GM19324 (cell line): ENCODE results near the gene RGCC.
A peak's percentile ranks its signal among the peaks of the same experiment; 100 is the strongest.
"Not testable (repeated sequence)": the region's sequence is repeated elsewhere in the genome, so short reads cannot be mapped to it uniquely, and the experiment has no call there.

Source experiments
- ATAC-seq: cut with Tn5 transposase; IDR thresholded peaks from one replicate; pipeline ENCODE4 v1.9.1; 2021; ENCODE audit warnings: mild to moderate bottlenecking, moderate library complexity; ENCODE audit not compliant: unreplicated experiment, low FRiP score

RGCC gene

GRCh38 chr13:41487222-41487621 lies 29.9 kb downstream of the RGCC start:
- ATAC-seq: no peak

DNA sequence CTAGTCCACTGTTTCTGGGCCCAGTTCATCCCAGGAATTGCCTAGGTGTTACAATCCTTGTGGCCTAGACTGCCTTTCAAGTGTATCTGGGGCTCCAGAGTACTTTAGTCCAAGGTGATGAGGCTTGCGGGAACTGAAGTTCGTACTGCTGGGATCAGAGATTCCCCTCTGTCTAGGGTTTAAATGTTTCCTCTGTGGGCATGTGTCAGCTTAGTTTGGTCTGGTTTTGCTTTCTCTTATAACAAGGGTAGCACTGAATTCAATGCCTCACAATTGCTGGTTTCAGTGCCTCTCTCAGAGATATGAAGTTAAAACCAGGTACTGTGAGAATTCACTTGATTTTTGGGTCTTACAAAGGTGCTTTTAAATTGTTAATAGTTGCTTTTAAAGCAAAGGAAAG lies 30.8 kb downstream of the RGCC start:
- no peak for ATAC-seq

- no peak for ATAC-seq
Observed at GRCh38 chr13:41490371-41491015, 33.1 kb downstream of the RGCC start.

DNA sequence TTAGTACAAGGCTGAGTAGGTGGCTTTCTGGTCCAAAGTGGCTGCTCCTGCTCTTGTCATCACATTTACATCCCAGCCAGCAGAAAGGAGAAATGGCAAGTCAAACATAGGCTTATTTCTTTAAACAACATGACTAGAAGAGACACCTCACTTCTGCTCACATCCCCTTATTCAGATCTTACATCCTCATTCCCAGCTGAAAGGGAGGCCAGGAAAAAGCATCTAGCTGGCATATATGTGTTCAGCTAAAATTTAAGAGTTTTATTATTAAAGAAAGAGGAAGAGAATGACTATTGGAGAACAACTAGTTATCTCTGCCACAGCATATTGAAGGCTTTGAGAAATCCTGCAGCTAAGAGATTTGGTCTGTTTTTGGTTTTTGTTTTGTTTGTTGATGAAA lies 34.1 kb downstream of the RGCC start:
- no peak for ATAC-seq

- no peak for ATAC-seq
Observed at GRCh38 chr13:41492432-41493260, 35.3 kb downstream of the RGCC start.

DNA sequence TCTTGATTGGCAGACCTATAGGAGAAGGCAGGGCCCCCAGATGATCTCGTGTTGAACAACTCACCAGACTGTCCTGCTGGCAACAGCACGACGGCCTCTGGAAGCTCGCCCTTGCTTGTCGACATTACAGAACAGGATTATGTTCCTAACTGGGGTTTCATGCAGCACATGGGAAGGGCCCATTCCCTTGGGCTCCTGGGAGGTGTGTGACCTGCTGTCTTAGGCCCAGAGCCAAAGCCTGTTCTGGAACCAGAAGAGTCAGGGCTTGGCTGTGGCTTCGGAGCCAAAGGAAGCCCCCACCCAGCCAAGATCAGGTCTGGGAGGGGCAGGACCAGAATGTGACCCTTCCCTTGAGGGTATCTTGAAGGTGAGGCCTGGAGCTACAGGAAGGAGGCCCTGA lies 36.9 kb downstream of the RGCC start:
- no peak for ATAC-seq

DNA sequence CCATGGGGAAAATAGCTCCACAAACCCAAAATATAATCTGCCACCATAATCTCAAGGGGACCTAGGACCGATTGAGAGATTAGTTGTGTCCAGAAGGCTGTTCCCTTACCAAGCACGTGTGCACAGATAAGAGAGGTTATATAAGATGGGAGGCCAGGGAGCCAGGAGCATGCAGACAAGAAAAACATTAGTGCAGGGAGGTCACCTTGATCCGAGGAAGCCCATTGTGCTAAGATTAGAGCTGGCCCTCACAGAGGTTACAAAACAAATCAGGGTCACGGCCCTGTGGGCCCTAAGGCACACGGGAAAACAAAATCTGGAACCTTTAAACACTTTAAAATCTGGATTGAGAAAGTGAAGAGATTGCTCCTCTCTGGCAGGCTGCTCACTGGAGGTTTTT lies 37.7 kb downstream of the RGCC start:
- no peak for ATAC-seq

- ATAC-seq: no peak
Observed at GRCh38 chr13:41496420-41497234, 39.3 kb downstream of the RGCC start.

- no peak for ATAC-seq
Observed at GRCh38 chr13:41497436-41497835, 40.1 kb downstream of the RGCC start.

DNA sequence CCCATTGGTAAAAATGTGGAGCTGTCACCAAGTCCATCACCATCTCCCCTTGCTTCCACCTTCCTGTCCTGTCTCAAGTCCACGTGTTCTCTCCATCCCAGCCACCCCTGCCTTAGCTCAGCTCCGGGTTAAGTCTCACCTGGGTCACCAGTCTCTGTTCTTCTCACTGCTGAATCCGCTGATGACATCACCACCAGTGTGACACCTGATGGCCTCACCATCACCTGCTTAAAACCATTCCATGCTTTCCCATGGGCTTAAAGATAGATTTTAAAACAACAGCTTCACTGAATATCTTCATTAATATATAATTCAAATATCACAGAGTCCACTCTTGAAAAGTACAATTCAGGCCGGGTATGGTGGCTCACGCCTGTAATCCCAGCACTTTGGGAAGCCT lies 42.1 kb downstream of the RGCC start:
- ATAC-seq: no peak

- ATAC-seq: no peak
Observed at GRCh38 chr13:41500511-41500910, 43.2 kb downstream of the RGCC start.

GRCh38 chr13:41501281-41501680 lies 43.9 kb downstream of the RGCC start:
- no peak for ATAC-seq

DNA sequence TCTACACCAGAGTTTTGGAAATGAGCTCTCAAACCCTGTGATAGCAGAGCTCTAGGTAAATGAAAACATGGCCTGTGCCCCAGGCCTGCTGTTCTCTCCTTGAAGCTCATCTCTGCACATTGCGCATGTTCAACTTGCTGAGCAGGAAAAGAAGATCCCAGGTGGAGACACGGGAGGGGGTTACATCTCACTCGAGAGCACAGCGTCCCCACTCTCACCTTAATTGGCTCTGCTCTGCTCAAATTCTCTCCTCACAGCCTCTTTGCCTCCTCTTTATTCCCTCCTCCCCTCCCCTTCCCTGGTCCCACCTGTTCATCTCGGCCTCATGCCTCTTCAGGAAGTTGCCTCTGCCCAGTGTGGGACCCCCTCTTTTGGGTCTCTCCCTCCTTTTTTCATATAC lies 44.7 kb downstream of the RGCC start:
- ATAC-seq: peak; percentile 5

DNA sequence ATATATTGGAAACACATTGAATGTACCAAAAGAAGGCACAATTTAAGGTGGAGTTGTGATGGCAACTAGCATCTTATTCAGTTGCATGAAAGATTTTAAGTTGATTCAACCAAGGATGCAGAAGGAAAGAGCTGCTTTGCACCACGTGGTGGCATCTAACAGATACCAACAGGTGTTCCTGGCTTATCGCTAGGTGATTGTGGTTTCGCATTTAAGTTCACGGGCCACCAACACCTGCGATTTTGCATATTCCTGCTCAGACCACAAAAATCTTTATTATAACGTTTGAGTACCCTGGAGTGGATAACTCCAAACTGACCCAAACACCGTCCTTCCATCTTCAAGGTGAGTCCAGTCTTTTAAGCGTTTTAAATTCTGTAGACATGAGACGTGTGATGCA lies 45.3 kb downstream of the RGCC start:
- peak; percentile 81 for ATAC-seq

- no peak for ATAC-seq
Observed at GRCh38 chr13:41503356-41503755, 46.0 kb downstream of the RGCC start.

GRCh38 chr13:41504657-41505056 lies 47.3 kb downstream of the RGCC start:
- not testable (repeated sequence) for ATAC-seq

- no peak for ATAC-seq
Observed at GRCh38 chr13:41505209-41505835, 48.0 kb downstream of the RGCC start.

- ATAC-seq: no peak
Observed at GRCh38 chr13:41506312-41506711, 49.0 kb downstream of the RGCC start.

GRCh38 chr13:41509971-41510370 lies 52.6 kb downstream of the RGCC start:
- ATAC-seq: no peak

DNA sequence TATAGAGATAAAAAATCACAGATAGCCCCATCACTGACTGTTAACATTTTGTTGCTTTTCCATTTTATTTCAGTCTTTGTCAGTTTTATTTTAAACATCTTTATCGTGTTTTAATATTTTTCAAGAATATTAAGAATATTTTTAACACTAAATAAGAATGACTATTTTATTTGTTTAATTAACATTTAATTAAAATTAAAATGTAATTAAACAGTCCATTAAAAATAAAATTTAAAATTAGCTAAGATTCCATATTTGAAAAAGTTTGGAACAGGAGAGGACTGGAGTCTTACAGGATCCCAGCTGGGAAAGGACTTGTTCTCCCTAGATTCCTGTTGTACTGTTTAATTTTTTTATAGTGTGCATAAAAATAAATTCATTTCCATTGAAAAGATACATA lies 54.5 kb downstream of the RGCC start:
- no peak for ATAC-seq

DNA sequence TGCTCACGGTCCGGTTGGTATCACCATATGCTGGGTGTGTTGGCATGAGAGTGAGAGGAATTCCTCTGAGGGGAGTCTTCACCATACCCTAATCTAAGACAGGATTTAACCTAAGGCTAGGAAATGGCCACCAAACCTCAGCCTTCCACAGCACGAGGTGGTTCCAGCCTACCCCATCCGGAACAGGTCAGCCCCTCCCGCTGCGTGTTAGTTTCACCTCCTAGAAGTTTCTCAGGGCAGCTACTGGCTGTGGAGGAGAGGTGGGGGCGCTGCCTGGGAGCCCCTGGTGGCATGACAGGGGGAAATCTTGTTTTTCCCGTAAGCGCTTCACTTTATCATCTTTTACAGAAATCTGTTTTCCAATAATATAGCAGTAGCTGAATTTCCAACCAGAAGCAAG lies 55.1 kb downstream of the RGCC start:
- ATAC-seq: no peak
